ENCODE results near the gene RASD1. TPM values are rescaled to one million over a fixed set of nuclear protein-coding genes. Genes with fewer than 3 reads are reported as not detected.
"Not testable (repeated sequence)": the region's sequence is repeated elsewhere in the genome, so short reads cannot be mapped to it uniquely, and the experiment has no call there.

Gene RASD1
- total RNA-seq, 1 donor from 2014 or later: 14.8 TPM

- DNase-seq: no peak
These were observed 26.8 kb downstream of the RASD1 start for GRCh38 chr17:17469358-17469757.

DNA sequence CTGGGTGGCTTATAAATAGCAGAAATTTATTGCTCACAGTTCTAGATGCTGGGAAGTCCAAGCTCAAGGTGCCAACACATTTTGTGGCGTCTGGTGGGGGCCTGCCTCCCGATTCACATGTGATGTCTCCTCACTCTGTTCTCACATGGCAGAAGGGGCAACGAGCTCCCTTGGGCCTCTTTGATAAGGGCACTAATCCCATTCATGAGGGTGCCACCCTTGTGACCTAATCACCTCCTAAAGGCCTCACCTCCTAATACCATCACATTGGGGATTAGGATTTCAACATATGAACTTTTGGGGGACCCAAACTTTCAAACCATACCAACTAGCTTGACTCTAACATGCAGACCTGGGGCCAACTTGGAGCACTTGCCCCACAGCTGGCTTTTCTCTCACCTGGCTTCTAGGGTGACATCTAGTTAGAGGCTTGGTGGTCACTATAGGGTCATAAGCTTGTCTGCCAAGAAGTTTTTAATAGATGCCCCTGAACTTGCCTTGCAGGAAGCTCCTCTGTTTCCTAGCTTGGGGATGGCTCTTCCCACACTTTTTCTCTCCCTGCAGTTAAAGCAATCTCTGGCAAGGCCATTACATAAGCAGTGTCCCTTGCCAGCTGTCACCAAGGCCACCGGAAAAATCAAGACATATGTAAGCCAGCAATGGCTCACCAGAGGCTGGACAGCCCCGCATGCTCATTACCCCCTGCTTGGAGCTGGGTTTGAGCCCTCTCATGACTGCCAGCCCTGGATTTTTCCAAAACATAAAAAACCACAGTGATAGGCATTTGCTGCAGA, 27.8 kb downstream of the RASD1 start:
- DNase-seq: no peak

GRCh38 chr17:17467720-17468119, 28.5 kb downstream of the RASD1 start:
- no peak for DNase-seq

DNA sequence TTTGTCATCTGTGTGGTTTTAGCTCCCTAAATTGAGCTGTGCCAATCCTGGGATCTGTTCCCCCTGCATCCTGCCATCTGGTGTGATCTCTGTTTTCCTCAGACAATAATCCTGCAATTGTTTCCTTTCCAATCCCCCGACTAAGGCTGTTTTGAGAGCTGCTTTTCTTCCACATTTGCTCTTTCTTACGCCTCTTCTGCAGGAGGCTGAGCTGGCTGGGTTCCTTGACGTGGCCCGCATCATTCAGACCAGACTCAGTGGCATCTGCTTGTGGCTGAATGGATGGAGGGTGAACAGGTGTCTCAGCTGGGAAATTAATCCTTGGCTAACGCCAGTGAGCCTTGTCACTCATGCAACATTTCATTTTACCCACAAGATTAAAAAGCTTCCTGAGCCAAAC, 29.2 kb downstream of the RASD1 start:
- peak; percentile 29 for DNase-seq

DNA sequence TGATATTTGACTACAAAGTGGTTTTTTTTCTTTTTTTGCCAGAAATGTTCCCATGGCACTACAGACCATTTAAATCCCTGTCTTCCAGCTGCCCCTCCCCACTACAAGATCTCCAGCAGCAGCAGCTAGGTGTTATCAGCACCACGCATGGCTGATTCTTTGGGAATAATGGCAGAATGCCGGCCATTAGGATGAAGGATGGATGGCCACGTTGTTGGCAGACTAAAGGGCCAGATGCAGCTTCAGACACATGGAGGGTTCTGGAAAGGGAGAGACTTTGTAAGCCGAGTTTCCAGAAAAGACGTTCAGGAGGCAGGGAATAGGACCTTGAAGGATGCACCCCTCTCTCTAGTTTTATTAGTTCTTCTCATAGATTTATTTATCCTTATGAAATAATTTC, 29.7 kb downstream of the RASD1 start:
- DNase-seq: no peak

DNA sequence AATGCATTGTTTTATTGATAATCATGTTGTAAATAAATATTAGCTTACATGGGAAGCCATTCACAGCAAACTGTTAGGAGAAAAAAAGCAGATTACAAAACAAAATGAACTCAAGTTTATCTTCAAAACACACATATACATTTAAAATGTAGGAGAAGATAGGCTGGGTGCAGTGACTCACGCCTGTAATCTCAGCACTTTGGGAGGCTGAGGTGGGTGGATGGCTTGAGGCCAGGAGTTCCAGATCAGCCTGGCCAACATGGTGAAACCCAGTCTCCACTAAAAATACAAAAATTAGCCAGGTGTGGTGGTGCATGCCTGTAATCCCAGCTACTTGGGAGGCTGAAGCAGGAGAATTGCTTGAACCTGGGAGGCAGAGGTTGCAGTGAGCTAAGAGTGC, 30.3 kb downstream of the RASD1 start:
- DNase-seq: not testable (repeated sequence)

GRCh38 chr17:17463821-17464220, 32.4 kb downstream of the RASD1 start:
- no peak for DNase-seq

DNA sequence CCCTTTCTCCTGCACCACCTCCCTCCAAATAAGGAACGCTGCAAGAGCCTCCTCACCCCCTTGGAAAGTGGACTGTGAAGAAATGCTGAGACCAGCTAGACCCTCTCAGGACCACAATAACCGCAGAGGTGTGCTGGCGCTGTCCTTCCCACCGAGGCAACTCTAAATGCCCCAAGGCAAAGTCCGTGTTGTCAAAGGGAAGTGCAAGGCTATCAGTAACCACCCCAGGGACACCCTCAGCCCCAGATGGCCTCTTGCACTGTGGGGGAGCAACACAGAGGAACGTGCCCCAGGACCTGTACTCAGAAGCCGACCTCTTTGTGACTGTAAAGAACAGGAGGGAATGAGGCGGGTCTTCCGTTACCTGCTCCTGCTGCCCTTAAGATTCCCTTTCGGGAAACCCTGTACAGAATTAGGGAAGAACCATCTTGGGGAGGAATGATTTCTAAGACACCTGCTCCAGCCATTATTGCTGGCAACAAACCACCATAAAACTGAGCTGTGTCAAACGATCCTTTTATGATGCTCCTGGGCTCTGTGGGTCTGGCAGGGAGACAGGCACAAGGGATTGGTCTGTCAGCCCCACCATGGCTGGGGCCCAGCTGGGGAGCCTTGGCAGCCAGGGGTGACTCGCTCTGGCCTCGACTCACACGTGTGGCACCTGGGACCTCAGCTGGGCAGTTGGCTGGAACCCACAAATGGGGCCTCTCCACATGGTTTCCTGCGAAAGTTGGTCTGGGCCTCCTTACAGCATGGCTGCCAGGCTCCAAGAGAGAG, 34.0 kb downstream of the RASD1 start:
- no peak for DNase-seq

DNA sequence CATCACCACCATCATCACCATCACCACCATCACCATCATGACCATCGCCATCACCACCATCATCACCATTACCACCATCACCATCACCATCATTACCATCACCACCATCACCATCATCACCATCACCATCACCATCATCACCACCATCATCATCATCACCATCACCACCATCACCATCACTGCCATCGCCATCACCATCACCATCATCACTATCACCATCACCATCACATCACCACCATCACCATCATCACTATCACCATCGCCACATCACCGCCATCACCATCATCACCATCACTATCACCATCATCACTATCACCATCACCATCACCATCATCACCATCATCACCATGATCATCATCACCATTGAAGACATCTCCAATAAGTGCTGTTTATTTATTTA, 36.2 kb downstream of the RASD1 start:
- DNase-seq: no peak

DNA sequence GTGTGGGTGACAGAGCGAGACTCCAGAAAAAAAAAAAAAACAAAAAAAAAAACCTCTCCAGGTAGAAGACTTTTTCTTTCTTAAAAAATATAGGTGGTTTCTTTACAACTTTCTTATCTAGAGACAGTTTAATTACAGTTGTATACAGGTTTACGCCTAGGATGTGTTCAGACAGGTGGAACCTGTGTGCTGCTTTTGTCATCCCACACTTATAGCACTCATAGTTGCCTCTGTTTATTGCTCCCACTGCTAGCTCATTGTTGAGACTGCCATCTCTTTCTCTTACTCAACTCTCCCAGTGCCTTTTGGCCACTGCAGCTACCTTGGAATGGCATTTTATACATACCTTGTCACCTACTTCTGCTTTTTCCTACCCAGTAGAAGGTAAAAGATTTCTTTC, 38.5 kb downstream of the RASD1 start:
- no peak for DNase-seq

- no peak for DNase-seq
These were observed 39.9 kb downstream of the RASD1 start for GRCh38 chr17:17456251-17456650.

DNA sequence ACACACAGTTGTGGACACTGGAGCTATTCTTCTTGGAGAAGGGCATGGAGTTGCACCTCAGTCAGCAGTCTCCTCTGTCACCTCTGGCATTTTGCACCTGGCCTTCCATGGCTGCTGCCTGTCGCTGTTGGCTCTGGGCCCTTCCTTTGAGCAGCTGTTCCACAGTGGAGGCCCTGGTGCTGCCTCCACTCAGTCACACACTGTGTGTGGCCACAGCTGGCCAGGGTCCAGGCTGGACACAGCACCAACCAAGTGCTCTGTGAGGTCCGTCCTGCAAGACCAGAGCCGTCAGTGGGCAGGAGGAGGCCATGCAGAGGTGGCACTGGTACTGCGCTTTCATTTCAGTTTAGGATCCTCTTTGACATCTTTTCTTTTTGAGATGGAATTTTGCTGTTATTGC, 41.0 kb downstream of the RASD1 start:
- DNase-seq: no peak

DNA sequence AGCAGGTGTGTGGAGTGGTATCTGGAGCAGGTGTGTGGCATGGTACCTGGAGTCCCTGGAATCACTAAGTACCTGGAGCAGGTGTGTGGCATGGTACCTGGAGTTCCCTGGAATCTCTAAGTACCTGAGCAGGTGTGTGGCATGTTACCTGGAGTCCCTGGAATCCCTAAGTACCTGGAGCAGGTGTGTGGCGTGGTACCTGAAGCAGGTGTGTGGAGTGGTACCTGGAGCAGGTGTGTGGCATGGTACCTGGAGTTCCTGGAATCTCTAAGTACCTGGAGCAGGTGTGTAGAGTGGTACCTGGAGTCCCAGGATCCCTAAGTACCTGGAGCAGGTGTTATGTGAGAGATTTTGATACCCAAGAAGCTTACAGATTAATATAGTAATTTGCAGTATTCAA, 41.5 kb downstream of the RASD1 start:
- not testable (repeated sequence) for DNase-seq

- DNase-seq: no peak
These were observed 41.9 kb downstream of the RASD1 start for GRCh38 chr17:17454276-17454675.

GRCh38 chr17:17453088-17453487, 43.1 kb downstream of the RASD1 start:
- no peak for DNase-seq

DNA sequence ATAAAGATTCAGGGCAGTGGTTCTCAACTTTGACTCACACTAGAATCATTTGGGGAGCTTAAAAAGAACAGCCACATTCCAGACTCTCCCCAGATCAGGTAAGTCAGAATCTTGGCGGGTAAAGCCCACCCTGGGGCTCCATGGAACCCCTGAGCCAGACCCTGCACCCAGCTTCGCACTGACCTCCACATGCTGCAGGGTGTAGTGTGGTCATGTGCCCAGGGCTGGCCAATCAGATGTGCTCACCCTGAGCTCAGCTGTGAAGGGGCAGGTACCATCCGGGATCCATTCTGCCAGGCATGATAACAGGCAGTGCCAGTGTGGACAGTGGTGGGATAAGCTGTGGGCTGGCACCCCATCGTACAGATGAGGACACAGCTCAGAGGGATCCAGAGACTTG, 47.5 kb downstream of the RASD1 start:
- no peak for DNase-seq

DNA sequence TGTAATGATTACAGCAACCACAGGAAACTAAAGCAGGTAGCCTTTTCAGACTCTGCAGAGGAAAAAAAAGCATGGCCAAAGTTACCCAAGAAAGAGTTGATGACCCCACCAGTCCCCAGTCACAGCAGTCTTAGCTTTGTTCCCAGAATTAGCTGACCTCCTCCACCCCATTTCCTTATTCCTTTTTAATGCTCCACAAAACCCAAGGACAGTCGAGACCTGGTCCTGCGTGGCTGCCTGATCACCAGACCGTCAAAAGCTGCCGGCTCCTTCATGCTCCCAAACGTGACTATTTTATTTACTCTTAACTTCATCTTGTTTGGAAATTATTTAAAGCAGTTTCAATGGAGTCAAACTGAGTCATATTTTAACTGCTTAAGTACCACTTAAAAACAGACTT, 48.1 kb downstream of the RASD1 start:
- no peak for DNase-seq

DNA sequence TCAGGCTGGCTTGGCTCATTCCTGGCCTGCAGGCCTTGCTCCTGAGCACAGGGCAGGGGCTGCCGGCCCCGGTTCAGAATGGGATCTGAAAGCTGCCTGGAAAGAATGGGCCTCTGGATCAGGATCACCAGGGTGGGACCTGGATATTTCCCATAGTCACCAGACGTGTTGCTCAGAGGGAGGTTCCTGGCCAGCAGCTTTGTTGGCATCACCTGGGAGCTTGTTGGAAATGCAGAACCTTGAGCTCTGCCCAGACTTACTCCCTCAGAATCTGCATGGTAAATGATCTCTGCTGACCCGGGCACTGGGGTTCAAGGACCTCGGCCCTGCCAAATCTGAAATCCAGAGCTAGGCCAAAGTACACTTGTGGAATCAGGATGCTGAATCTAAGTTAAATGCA, 48.9 kb downstream of the RASD1 start:
- DNase-seq: no peak

GRCh38 chr17:17446666-17447155, 49.5 kb downstream of the RASD1 start:
- DNase-seq: no peak

DNA sequence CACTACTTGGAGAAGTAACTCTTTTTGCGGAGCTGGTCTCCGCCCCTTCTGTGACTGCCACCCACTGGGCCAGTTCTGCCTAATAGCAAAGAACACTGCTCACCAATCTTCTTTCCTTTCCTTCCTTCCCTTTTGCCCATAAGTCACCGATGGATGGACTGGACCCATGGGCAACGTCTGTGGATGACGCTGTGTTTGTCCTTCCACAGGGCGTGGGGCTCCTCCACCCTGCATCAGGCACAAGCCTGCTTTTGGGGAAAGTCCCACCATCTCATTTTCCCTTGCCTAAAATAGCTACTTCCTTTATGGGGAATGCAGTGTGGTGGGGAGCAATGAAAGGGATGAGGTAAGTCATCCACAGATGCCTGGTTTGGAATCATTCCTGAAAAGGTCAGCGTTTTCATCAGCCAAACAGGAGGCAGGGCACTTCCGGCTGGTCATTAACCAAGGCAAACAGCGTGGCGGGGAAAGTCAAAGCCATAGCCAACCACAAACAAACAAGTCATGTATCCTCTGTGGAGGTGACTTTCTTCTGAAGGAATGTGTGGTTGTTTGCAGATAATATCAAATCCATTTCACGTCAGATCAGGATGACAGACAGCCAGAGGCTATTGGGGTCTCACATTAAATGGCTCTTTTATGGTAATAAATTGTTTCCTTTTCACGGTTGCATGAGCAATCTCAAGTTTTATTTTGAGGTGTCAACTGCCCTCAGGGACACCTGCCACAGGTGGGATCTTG, 50.1 kb downstream of the RASD1 start:
- peak; percentile 27 for DNase-seq

GRCh38 chr17:17445296-17445924, 50.8 kb downstream of the RASD1 start:
- DNase-seq: no peak

All from skin of body (tissue), 2 donors.